Measurements from ENCODE around the gene EPB41L4B. TPM values are rescaled to one million over a fixed set of nuclear protein-coding genes. Genes with fewer than 3 reads are reported as not detected.

EPB41L4B gene
- total RNA-seq (2014; rRNA removed; shearing (Covaris generic)) (32.2 and 34.4 TPM in 2 replicates), polyA plus RNA-seq (2016; fragmentation: Nextera tagmentation; extraction: Ambion mirVana) (10.9 and 11.0 TPM in 2 replicates)
- long read RNA-seq, full-length matches to known transcripts = 1 of 2 reads
- long read RNA-seq, partial matches to known transcripts = 0 of 2 reads
- long read RNA-seq, other reads (novel, unspliced or antisense) = 1 of 2 reads

- Mint-ChIP-seq H3K36me3 (ENCODE audit: low read depth) (no peaks in the 10 kb centered on the region; the same call in 2 of the 3 replicates), H3K27me3 (ENCODE audit: insufficient read depth, low read depth, poor library complexity) (peaks cover 19% of the 10 kb centered on the region), H3K4me1 (peaks cover 33% of the 10 kb centered on the region), H3K9me3 (no peaks in the 10 kb centered on the region), H3K4me3 (peak within 1 kb of the TSS; percentile 93), H3K27ac (peak within 1 kb of the TSS; percentile 70)
- H3K27me3 ChIP-seq (ENCODE audit: insufficient read depth) = peaks cover 5% of the 10 kb centered on the region; the same call in 1 of the 2 replicates
- ATAC-seq = peak; percentile 64
- peaks cover 29% of the 10 kb centered on the region for H3K4me1 ChIP-seq (ENCODE audit: insufficient read depth)
- peaks cover 2% of the 10 kb centered on the region; the same call in 1 of the 2 replicates for H3K9me2 ChIP-seq (ENCODE audit: insufficient read depth)
- peaks cover 10% of the 10 kb centered on the region for H3F3A ChIP-seq (replicated peaks; ENCODE audit: low read depth)
- peaks cover 33% of the 10 kb centered on the region for H3K79me2 ChIP-seq (replicated peaks; ENCODE audit: insufficient read depth)
- peak within 1 kb of the TSS; percentile 99 for H3K4me2 ChIP-seq
- no peak within 1 kb of the TSS for H3K27ac ChIP-seq (ENCODE audit: low read depth)
- no peaks in the 10 kb centered on the region for H3K36me3 ChIP-seq (ENCODE audit: insufficient read depth)
- 0 out of 2 replicates have a peak, but pooled peaks have one; percentile 37 for TF ChIP-seq POLR2AphosphoS5 (IDR thresholded peaks at IDR 0.05; ENCODE audit: low read depth)
- TF ChIP-seq NANOG (IDR thresholded peaks at IDR 0.05; ENCODE audit: borderline replicate concordance) = no peak
- TF ChIP-seq JUNB (IDR thresholded peaks at IDR 0.05; ENCODE audit: unreplicated experiment) = no peak
- no peak for TF ChIP-seq STAT1 (IDR thresholded peaks at IDR 0.05; ENCODE audit: unreplicated experiment)
- peak; percentile 50 for TF ChIP-seq ETS1 (IDR thresholded peaks at IDR 0.05)
- peak; percentile 77 to 98 for TF ChIP-seq CTCF (conservative IDR thresholded peaks at IDR 0.05; ENCODE audit: low read depth in 2 of 2)
- TF ChIP-seq REST (IDR thresholded peaks at IDR 0.05; ENCODE audit: unreplicated experiment) = peak; percentile 24
- TF ChIP-seq ZNF114 (CRISPR knock-in tag; IDR thresholded peaks at IDR 0.05) = no peak
- TF ChIP-seq EZH2 (IDR thresholded peaks at IDR 0.05; ENCODE audit: low read depth, unreplicated experiment) = no peak
- TF ChIP-seq CREB1 (CRISPR knock-in tag; IDR thresholded peaks at IDR 0.05; ENCODE audit: low read depth) = peak; percentile 83
- TF ChIP-seq ZNF331 (CRISPR knock-in tag; IDR thresholded peaks at IDR 0.05; ENCODE audit: low read depth) = no peak
- no peak for TF ChIP-seq EZH2phosphoT487 (IDR thresholded peaks at IDR 0.05; ENCODE audit: unreplicated experiment)
- no peak for TF ChIP-seq ZNF462 (CRISPR knock-in tag; IDR thresholded peaks at IDR 0.05)
- no peaks in the 10 kb centered on the region; the same call in 1 of the 2 replicates for H4K20me1 ChIP-seq (replicated peaks; ENCODE audit: insufficient read depth)
- peak within 1 kb of the TSS; percentile 97; the same call in 1 of the 2 replicates for H2AFZ ChIP-seq
- peak within 1 kb of the TSS; percentile 97 for H3K4me3 ChIP-seq
- peak; percentile 96 for DNase-seq (ENCODE audit: low spot score)
Measured at GRCh38 chr9:109320742-109321448, at the start of gene EPB41L4B. Gene EPB41L4B, minus strand, starts transcription at chr9:109321059. Its CDS starts 613 bp downstream, at chr9:109320446.
